HCT116 (cell line): ENCODE measurements around the gene KRT86. TPM values are rescaled to one million over a fixed set of nuclear protein-coding genes. Genes with fewer than 3 reads are reported as not detected.

Source experiments
- ATAC-seq: fragments of 200-7000 bp; cut with Tn5 transposase; 2 replicates; pipeline ENCODE4 v1.9.1; 2020; ENCODE audit warnings: mild to moderate bottlenecking, moderate library complexity
- BruUV-seq: library from RNA; stranded (reverse); fragments of 400-500 nt; replicated peaks from 2 replicates; lab custom pipeline; 2021; lab: Mats Ljungman, UMichigan
- CTCF ChIA-PET: fragments of 300-600 bp; sonication (Branson Sonifier 250); formaldehyde crosslinking; loops from one replicate; lab custom pipeline; 2021; ENCODE audit warnings: antibody characterized with exemption; lab: Charles Lee
- POLR2A ChIA-PET: fragments of 300-600, 350-600 bp; sonication (Branson Sonifier 250); formaldehyde crosslinking; loops from one replicate; lab custom pipeline; 2021; ENCODE audit warnings: antibody characterized with exemption; lab: Charles Lee
- RAD21 ChIA-PET, 2 experiments: fragments of 300-600 bp; sonication (Branson Sonifier 250); formaldehyde crosslinking; loops; one replicate each; lab custom pipeline; 2023; ENCODE audit warnings: low total read pairs in 2 of 2; ENCODE audit not compliant: uncharacterized antibody in 2 of 2, unreplicated experiment in 2 of 2, low non-redundant PET in 1 of 2; lab: Charles Lee
- DNase-seq: peaks from one replicate; pipeline ENCODE4 v3.0.0-alpha.2; 2010; ENCODE audit warnings: low read depth, low spot score
- H2AFZ ChIP-seq: fragments of 200-600 bp; shearing (Covaris generic), sonication (generic); 2 replicates; pipeline ENCODE4 v1.6.1; 2017; ENCODE audit warnings: low read depth, mixed run types, mixed read lengths, antibody characterized with exemption, low read length; ENCODE audit not compliant: poor library complexity, severe bottlenecking
- H3K27ac ChIP-seq: 2 replicates; pipeline ENCODE4 v1.5.1; 2012; ENCODE audit warnings: low read depth, low read length
- H3K27me3 ChIP-seq: fragments of 200-600 bp; sonication (generic); 2 replicates; pipeline ENCODE4 v1.6.1; 2016; ENCODE audit warnings: mixed run types, low read length, mixed read lengths; ENCODE audit not compliant: insufficient read depth
- H3K36me3 ChIP-seq, 2 experiments: fragments of 200-500 bp in 1 of 2; fragments of 200-600 bp in 1 of 2; sonication (Bioruptor generic) in 1 of 2; sonication (generic) in 1 of 2; 2 replicates each; pipeline versions ENCODE4 v1.5.1 to v1.6.1; 2014 to 2016; ENCODE audit warnings: low read length in 2 of 2, inconsistent platforms in 1 of 2, mixed read lengths in 1 of 2, mixed run types in 1 of 2; ENCODE audit not compliant: insufficient read depth in 2 of 2, control insufficient read depth in 1 of 2
- H3K4me1 ChIP-seq, 2 experiments: fragments of 200-600 bp in 1 of 2; sonication (generic) in 1 of 2; 2 replicates each; pipeline versions ENCODE4 v1.5.1 to v1.6.1; 2012 to 2017; ENCODE audit warnings: low read length in 2 of 2, inconsistent platforms in 1 of 2, mild to moderate bottlenecking in 1 of 2, mixed read lengths in 1 of 2, mixed run types in 1 of 2, moderate library complexity in 1 of 2; ENCODE audit not compliant: insufficient read depth in 2 of 2, control insufficient read depth in 1 of 2
- H3K4me2 ChIP-seq: fragments of 200-600 bp; sonication (generic); 2 replicates; pipeline ENCODE4 v1.6.1; 2017; ENCODE audit warnings: mixed run types, low read length, mixed read lengths
- H3K4me3 ChIP-seq, 2 experiments: fragments of 200-600 bp in 1 of 2; sonication (generic) in 1 of 2; replicated peaks in 1 of 2; 2 replicates each; pipeline ENCODE4 v1.5.1; 2011 to 2016; ENCODE audit warnings: low read length in 2 of 2, control low read depth in 1 of 2, low read depth in 1 of 2, mild to moderate bottlenecking in 1 of 2, mixed read lengths in 1 of 2, mixed run types in 1 of 2
- H3K79me2 ChIP-seq: fragments of 200-600 bp; sonication (generic); 2 replicates; pipeline ENCODE4 v1.6.1; 2017; ENCODE audit warnings: mild to moderate bottlenecking, mixed run types, low read length, moderate library complexity, mixed read lengths; ENCODE audit not compliant: insufficient read depth
- H3K9ac ChIP-seq: fragments of 200-600 bp; sonication (generic); 2 replicates; pipeline ENCODE4 v1.6.1; 2016; ENCODE audit warnings: low read length, mixed read lengths
- H3K9me2 ChIP-seq: fragments of 200-600 bp; sonication (generic), shearing (Covaris generic); 2 replicates; pipeline ENCODE4 v1.6.1; 2017; ENCODE audit warnings: mixed run types, mild to moderate bottlenecking, moderate library complexity; ENCODE audit not compliant: insufficient read depth
- H3K9me3 ChIP-seq, 2 experiments: fragments of 200-500 bp in 1 of 2; fragments of 200-600 bp in 1 of 2; sonication (Bioruptor generic) in 1 of 2; sonication (generic) in 1 of 2; 2 replicates each; pipeline ENCODE4 v1.6.1; 2014 to 2017; ENCODE audit warnings: low read length in 2 of 2, mixed read lengths in 2 of 2, inconsistent platforms in 1 of 2, low read depth in 1 of 2, mild to moderate bottlenecking in 1 of 2, mixed run types in 1 of 2, moderate library complexity in 1 of 2; ENCODE audit not compliant: control insufficient read depth in 1 of 2, insufficient read depth in 1 of 2
- H4K20me1 ChIP-seq: fragments of 200-600 bp; sonication (generic), shearing (Covaris generic); 2 replicates; pipeline ENCODE4 v1.6.1; 2017; ENCODE audit warnings: mixed run types, mild to moderate bottlenecking, moderate library complexity; ENCODE audit not compliant: insufficient read depth
- ATF3 ChIP-seq: IDR thresholded peaks from 2 replicates; pipeline ENCODE4 v1.6.1; 2012
- CBX3 ChIP-seq: IDR thresholded peaks from 2 replicates; pipeline ENCODE4 v1.6.1; 2012; ENCODE audit warnings: low read depth
- CEBPB ChIP-seq: IDR thresholded peaks from 2 replicates; pipeline ENCODE4 v1.6.1; 2012; ENCODE audit warnings: low read depth
- CTCF ChIP-seq, 3 experiments: fragments of 200-600 bp in 1 of 3; sonication (generic) in 1 of 3; IDR thresholded peaks in 2 of 3; conservative IDR thresholded peaks in 1 of 3; 2 replicates each; pipeline ENCODE4 v1.5.1; 2012 to 2017; ENCODE audit warnings: low read depth in 2 of 3, low read length in 2 of 3, antibody characterized with exemption in 1 of 3, borderline replicate concordance in 1 of 3, control low read depth in 1 of 3, mild to moderate bottlenecking in 1 of 3, mixed read lengths in 1 of 3, mixed run types in 1 of 3, moderate library complexity in 1 of 3; ENCODE audit not compliant: insufficient read depth in 1 of 3
- EGR1 ChIP-seq: IDR thresholded peaks from 2 replicates; pipeline ENCODE4 v1.6.1; 2012; ENCODE audit warnings: low read depth
- EZH2 ChIP-seq: fragments of 200-600 bp; sonication (generic); IDR thresholded peaks from 2 replicates; pipeline ENCODE4 v1.6.1; 2017; ENCODE audit warnings: antibody characterized with exemption, mixed run types
- EZH2phosphoT487 ChIP-seq: fragments of 200-600 bp; IDR thresholded peaks from 2 replicates; pipeline ENCODE4 v1.6.1; 2018; ENCODE audit warnings: antibody characterized with exemption, borderline replicate concordance
- FOSL1 ChIP-seq: IDR thresholded peaks from 2 replicates; pipeline ENCODE4 v1.6.1; 2012; ENCODE audit warnings: low read depth
- JUND ChIP-seq: IDR thresholded peaks from 2 replicates; pipeline ENCODE4 v1.6.1; 2012
- MAX ChIP-seq: IDR thresholded peaks from 2 replicates; pipeline ENCODE4 v1.6.1; 2012
- POLR2A ChIP-seq: IDR thresholded peaks from 2 replicates; pipeline ENCODE4 v1.7.0; 2011; ENCODE audit warnings: borderline replicate concordance; ENCODE audit not compliant: insufficient read depth, insufficient read length; ENCODE audit errors: extremely low read depth
- POLR2AphosphoS5 ChIP-seq: IDR thresholded peaks from 2 replicates; pipeline ENCODE4 v1.6.1; 2011; ENCODE audit warnings: mild to moderate bottlenecking, low read depth, low read length, moderate library complexity
- RAD21 ChIP-seq: IDR thresholded peaks from 2 replicates; pipeline ENCODE4 v1.6.1; 2012; ENCODE audit warnings: low read depth, mild to moderate bottlenecking
- SIN3A ChIP-seq: IDR thresholded peaks from 2 replicates; pipeline ENCODE4 v1.6.1; 2012; ENCODE audit warnings: low read depth
- SP1 ChIP-seq: IDR thresholded peaks from 2 replicates; pipeline ENCODE4 v1.6.1; 2012; ENCODE audit warnings: low read depth
- SRF ChIP-seq: IDR thresholded peaks from 2 replicates; pipeline ENCODE4 v1.6.1; 2012; ENCODE audit warnings: low read depth
- TCF7L2 ChIP-seq: IDR thresholded peaks from 2 replicates; pipeline ENCODE4 v1.7.0; 2011; ENCODE audit warnings: borderline replicate concordance, inconsistent platforms; ENCODE audit not compliant: insufficient read depth, insufficient read length; ENCODE audit errors: extremely low read depth
- ZFX ChIP-seq: fragments of 450-650 bp; IDR thresholded peaks from 2 replicates; pipeline ENCODE4 v1.6.1; 2017
- ZNF274 ChIP-seq: fragments of 200-500 bp; sonication (Bioruptor generic); IDR thresholded peaks from 2 replicates; pipeline ENCODE4 v1.6.1; 2014; ENCODE audit warnings: mild to moderate bottlenecking, low read depth, low read length, inconsistent platforms
- intact Hi-C: fragments of 100-400 bp; cut with micrococcal nuclease; formaldehyde crosslinking; loops from 2 replicates; pipeline ENCODE4 v1.10.0; 2022
- total RNA-seq: library from RNA; stranded (reverse); gene quantifications from one replicate; pipeline ENCODE4 v1.2.1, GENCODE V29; 2021; ENCODE audit not compliant: unreplicated experiment

Gene KRT86
- total RNA-seq, 1 experiment from 2014 or later: 1.5 TPM

GRCh38 chr12:52285851-52286530 is 11.5 kb downstream of the KRT86 start:
- H3K36me3 ChIP-seq: no peaks in the 10 kb centered on the region
- intact Hi-C loops: no loop called here
- H3K9ac ChIP-seq: 0 out of 2 replicates have a peak overlapping the region, but pooled peaks have one; percentile 25
- no peaks in the 10 kb centered on the region for H3K9me3 ChIP-seq
- no peak overlapping the region for H3K4me3 ChIP-seq
- TF ChIP-seq CBX3: no peak
- TF ChIP-seq CEBPB: no peak
- no peak for TF ChIP-seq ZNF274
- no peak for TF ChIP-seq MAX
- TF ChIP-seq FOSL1: no peak
- TF ChIP-seq EZH2phosphoT487: no peak
- TF ChIP-seq SIN3A: no peak
- TF ChIP-seq TCF7L2: no peak
- no peak for TF ChIP-seq POLR2A
- no peak for TF ChIP-seq SRF
- TF ChIP-seq EGR1: no peak
- no peak for TF ChIP-seq EZH2
- no peak for TF ChIP-seq ATF3
- no peak for TF ChIP-seq RAD21
- TF ChIP-seq CTCF (IDR thresholded peaks at IDR 0.05 in 2 of 3, conservative IDR thresholded peaks at IDR 0.05 in 1 of 3; ENCODE audit: borderline replicate concordance in 1 of 3, insufficient read depth in 1 of 3, low read depth in 2 of 3, low read length in 2 of 3): no peak
- no peak for TF ChIP-seq ZFX
- no peak for TF ChIP-seq POLR2AphosphoS5
- no peak for TF ChIP-seq SP1
- TF ChIP-seq JUND: no peak
- TF ChIP-seq, all 23 proteins: peak for 0
- H3K79me2 ChIP-seq: no peaks in the 10 kb centered on the region
- no peaks in the 10 kb centered on the region for H4K20me1 ChIP-seq
- ChIA-PET CTCF (interaction anchor here (1.0 to 1.3 kb wide), 4 partner anchors 10 to 594 kb away, joined by 3 to 5 read pairs (median 3); no protein-coding TSS in a partner anchor), POLR2A (interaction anchor here (0.6 to 1.2 kb wide), 2 partner anchors 21 to 602 kb away, joined by 3 read pairs; no protein-coding TSS in a partner anchor), RAD21 (interaction anchor here in 1 of 2 experiments (0.7 kb wide), 1 partner anchor 83 kb away, joined by 3 read pairs; no protein-coding TSS in a partner anchor)
- H3K9me2 ChIP-seq: no peaks in the 10 kb centered on the region
- no peaks in the 10 kb centered on the region for H3K27me3 ChIP-seq
- DNase-seq (no peak), ATAC-seq (no peak)
- no peak overlapping the region for H2AFZ ChIP-seq
- peaks cover 33 to 60% of the 10 kb centered on the region in 2 experiments for H3K4me1 ChIP-seq
- H3K27ac ChIP-seq: no peak overlapping the region
- H3K4me2 ChIP-seq: peak overlapping the region; percentile 27
- no TSS peak for BruUV-seq
